ENCODE measurements around the gene FPR1. TPM values are rescaled to one million over a fixed set of nuclear protein-coding genes. Genes with fewer than 3 reads are reported as not detected.
"Not testable (repeated sequence)": the region's sequence is repeated elsewhere in the genome, so short reads cannot be mapped to it uniquely, and the experiment has no call there.

Gene FPR1
- total and polyA plus RNA-seq, 2 of the 8 experiments (the other 6 are each of a cell fraction or from before 2014, with no cell fraction given): 0.11 TPM; not detected in 1

DNA sequence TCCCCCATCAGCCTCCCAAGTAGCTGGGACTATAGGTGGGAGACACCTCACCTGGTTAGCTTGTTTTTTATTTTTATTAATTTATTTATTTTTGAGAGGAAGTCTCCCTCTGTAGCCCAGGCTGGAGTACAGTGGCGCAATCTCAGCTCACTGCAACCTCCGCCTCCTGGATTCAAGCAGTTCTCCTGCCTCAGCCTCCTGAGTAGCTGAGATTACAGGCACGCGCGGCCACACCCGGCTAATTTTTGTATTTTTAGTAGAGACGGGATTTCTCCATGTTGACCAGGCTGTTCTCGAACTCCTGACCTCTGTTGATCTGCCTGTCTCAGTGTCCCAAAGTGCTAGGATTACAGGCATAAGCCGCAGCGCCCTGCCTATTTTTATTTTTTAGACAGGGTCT is 13.2 kb downstream of the FPR1 start:
- H2BK20ac ChIP-seq (ENCODE audit: low read length); FAIRE-seq; H3K9me3 ChIP-seq (ENCODE audit: insufficient read depth in 2 of 2, low read depth in 1 of 2, low read length in 1 of 2); H2BK5ac ChIP-seq (ENCODE audit: low read depth, low read length); H3K56ac ChIP-seq (replicated peaks; ENCODE audit: insufficient read length, low read depth, low read length); H2BK120ac ChIP-seq (replicated peaks; ENCODE audit: low read depth, low read length); H3K4ac ChIP-seq (replicated peaks; ENCODE audit: insufficient read length, low read depth, low read length); H3K79me2 ChIP-seq (ENCODE audit: control insufficient read depth in 1 of 2, insufficient read depth in 2 of 2, low read length in 2 of 2); H3K27me3 ChIP-seq (replicated peaks in 1 of 4; ENCODE audit: control insufficient read depth in 3 of 4, extremely low read depth in 1 of 4, insufficient read depth in 3 of 4, low read length in 3 of 4); H3K23ac ChIP-seq (ENCODE audit: insufficient read length); H3K9ac ChIP-seq (replicated peaks in 1 of 4; ENCODE audit: extremely low read depth in 1 of 4, low read depth in 3 of 4, low read length in 3 of 4); H4K8ac ChIP-seq (ENCODE audit: extremely low read depth, insufficient read depth, low read length); H3K4me3 ChIP-seq (ENCODE audit: extremely low read depth in 1 of 4, insufficient read depth in 2 of 4, low read depth in 3 of 4, low read length in 4 of 4); H2AK5ac ChIP-seq (ENCODE audit: low read depth, low read length); H3K23me2 ChIP-seq (ENCODE audit: low read depth, low read length); H3K36me3 ChIP-seq (ENCODE audit: control insufficient read depth in 2 of 4, insufficient read depth in 4 of 4, low read length in 3 of 4); H3K79me1 ChIP-seq (ENCODE audit: low read depth, low read length); H2BK15ac ChIP-seq (ENCODE audit: low read length); H3K18ac ChIP-seq (ENCODE audit: extremely low read depth, low read length); H4K91ac ChIP-seq (replicated peaks; ENCODE audit: insufficient read length, low read length); H4K20me1 ChIP-seq (replicated peaks in 1 of 2; ENCODE audit: control insufficient read depth in 1 of 2, insufficient read depth in 2 of 2, low read length in 2 of 2); H3K27ac ChIP-seq (ENCODE audit: low read depth, low read length); H4K5ac ChIP-seq (ENCODE audit: insufficient read length, low read depth, low read length); H3K14ac ChIP-seq (ENCODE audit: insufficient read length); H3K4me1 ChIP-seq (replicated peaks in 1 of 4; ENCODE audit: control insufficient read depth in 3 of 4, insufficient read depth in 4 of 4, low read length in 3 of 4); H3K4me2 ChIP-seq (ENCODE audit: insufficient read depth in 1 of 2, low read depth in 2 of 2, low read length in 2 of 2); H2AFZ ChIP-seq (ENCODE audit: low read length); H2BK12ac ChIP-seq (ENCODE audit: low read depth, low read length); DNase-seq (ENCODE audit: low read depth in 1 of 2, low spot score in 2 of 2): not testable (repeated sequence)
- ChIA-PET CTCF (ENCODE audit: partially characterized antibody) (interaction anchor here (1.0 to 2.4 kb wide), 6 partner anchors 10 to 1326 kb away, joined by 3 to 17 read pairs (median 4); no protein-coding TSS in a partner anchor), POLR2A (ENCODE audit: partially characterized antibody) (interaction anchor here (0.9 kb wide), 1 partner anchor 10 kb away, joined by 3 read pairs; no protein-coding TSS in a partner anchor)
- 82% methylated on average over 10 of the region's 10 CpGs; no CpG with 5 or more reads in 1 of the 2 experiments for WGBS, 2 experiments (ENCODE audit: extremely low coverage in 1 of 2, insufficient coverage in 1 of 2, insufficient read length in 1 of 2, insufficient replicate concordance in 2 of 2, low coverage in 1 of 2, low lambda C conversion rate in 2 of 2, missing lambda C conversion rate in 1 of 2)
